GM19455 (cell line): ENCODE results near the gene ENTPD8.
A peak's percentile ranks its signal among the peaks of the same experiment; 100 is the strongest.
"Not testable (repeated sequence)": the region's sequence is repeated elsewhere in the genome, so short reads cannot be mapped to it uniquely, and the experiment has no call there.

Experiments
- ATAC-seq: cut with Tn5 transposase; IDR thresholded peaks from one replicate; pipeline ENCODE4 v1.9.1; 2021; ENCODE audit not compliant: unreplicated experiment

The ENTPD8 gene

DNA sequence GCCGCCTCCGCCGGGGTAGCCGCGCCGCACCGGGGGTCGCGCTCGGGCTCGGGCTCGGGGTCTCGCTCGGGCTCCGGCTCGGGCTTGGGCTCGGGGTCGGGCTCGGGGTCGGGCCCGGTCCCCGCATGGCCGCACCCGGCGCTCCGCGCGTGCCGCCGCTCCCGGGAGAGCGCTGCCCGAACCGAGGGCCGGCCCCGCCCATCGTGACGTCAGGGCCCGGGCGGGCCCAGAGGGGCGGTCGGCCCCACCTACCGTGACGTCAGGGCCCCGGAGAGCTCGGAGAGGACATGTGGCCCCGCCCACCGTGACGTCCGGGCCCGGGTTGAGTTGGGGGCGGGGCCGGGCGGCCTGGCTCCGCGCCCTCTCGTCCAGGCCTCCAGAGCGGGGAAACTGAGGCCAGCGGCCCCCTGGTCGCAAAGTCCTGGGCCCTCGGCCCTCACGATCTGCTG, 18.0 kb upstream of the ENTPD8 start, which contains the start of gene NSMF:
TSS of gene NSMF (minus strand) at position 183 of the 449 bp plus-strand sequence. CDS start 232 bp downstream, outside the sequence.
- peak; percentile 63 for ATAC-seq

DNA sequence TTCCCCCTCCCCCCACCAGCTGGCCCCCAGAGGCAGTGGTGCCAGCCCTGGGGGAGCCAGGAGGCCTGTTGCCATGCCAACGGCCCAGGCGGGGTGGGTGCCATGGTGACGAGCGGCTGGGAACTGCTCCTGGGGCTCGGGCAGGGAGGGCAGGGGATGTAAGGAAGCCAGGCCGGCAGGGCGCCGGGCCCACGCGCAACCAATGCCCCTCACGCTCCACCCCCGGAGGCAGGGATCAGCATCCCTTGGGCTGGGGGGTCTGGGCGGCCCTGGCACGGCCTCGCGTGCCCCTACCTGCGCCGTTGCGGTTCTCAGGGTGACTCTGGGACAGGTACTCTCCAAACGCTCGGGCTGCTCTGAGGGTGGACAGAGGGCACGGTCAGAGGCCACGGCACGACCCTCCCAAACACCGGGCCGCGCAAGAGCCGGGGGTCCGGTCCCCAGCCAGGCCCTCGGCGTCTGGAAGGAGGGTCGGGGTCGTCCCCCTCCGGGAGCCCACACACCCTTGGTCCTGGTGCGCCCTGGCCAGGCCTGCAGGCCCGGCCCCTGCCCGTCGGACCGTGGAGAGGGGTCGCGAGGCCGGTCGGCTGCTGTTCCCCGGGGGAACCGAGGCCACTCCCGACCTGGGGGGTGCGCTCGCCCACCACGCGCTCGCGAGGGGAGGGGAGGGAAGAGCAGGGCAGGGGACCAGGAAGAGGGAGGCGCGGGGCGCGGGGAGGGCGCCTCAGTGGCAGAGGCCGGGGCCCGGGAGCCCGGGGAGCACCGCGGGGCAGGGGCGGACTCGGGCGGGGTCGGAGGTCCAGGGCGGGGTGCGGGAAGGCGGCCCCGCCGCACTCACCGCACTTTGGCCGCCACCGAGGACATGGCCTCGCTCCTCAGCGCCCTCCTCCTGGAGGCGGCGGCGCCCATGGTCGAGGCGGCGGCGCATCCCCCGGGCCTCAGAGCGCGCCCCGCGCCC, 17.3 kb upstream of the ENTPD8 start:
- ATAC-seq = peak; percentile 22

DNA sequence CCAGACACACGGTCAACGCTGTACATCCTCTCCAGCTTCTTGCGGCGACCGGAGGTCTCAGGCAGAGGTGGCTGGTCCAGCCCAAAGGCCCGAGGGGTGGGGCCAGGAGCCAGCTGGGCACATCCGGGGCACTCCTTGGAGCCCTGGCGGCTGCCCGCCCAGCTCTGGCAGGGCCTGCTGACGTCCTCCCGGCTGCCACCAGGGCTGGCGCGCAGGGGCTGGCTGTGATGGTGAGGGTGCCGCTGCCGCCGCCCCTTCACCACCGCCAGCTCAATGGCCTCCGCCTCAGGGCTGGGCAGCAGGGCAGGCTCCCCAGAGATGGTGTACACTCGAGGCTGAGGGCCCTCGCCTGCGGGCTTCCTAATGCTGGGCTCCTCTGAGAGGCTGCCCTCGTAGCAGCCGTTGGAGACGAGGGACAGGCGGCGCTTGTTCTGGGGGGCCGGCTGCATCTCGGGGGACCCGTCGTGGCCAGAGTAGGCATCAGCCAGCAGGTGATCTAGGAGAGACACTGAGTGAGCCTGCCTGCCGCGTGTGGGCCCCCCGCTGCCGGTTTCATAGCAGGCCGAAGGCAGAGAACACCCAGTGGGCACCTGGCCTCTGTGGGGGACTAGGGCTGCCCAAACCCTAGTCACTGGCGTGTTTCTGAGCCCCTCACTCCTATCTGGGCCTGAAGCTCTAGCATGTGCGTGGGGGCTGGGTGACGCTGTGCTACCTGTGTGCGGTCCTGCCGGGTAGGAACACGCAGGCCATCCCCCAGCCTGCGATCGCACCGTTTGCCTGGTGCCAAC, 16.4 kb upstream of the ENTPD8 start:
- no peak for ATAC-seq

DNA sequence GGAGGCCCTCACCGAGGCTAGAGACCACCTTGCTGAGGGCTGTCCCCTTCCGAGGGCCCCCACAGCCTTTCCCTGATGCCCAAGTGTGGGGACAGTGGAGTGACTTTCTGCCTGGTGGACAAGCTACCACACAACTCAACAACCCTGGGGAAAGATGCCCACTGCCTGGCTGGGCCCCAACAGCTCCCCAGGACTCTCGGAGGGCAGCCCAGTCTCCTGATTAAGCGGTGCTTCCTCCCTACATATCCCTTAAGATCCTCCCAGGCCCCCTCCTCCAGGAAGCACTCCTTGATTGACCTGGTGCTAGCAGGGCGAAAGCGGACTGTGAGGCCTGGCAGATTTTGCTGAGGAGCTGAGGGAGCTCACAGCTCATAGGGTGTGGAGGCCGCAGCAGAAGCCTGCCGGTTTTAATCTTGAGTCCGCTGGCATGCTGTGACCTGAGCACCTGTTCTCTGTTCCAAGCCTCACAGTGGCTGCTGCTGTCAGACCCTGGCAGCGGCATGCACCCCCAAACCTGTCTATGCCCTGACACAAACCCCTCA, 15.8 kb upstream of the ENTPD8 start:
- ATAC-seq = no peak

DNA sequence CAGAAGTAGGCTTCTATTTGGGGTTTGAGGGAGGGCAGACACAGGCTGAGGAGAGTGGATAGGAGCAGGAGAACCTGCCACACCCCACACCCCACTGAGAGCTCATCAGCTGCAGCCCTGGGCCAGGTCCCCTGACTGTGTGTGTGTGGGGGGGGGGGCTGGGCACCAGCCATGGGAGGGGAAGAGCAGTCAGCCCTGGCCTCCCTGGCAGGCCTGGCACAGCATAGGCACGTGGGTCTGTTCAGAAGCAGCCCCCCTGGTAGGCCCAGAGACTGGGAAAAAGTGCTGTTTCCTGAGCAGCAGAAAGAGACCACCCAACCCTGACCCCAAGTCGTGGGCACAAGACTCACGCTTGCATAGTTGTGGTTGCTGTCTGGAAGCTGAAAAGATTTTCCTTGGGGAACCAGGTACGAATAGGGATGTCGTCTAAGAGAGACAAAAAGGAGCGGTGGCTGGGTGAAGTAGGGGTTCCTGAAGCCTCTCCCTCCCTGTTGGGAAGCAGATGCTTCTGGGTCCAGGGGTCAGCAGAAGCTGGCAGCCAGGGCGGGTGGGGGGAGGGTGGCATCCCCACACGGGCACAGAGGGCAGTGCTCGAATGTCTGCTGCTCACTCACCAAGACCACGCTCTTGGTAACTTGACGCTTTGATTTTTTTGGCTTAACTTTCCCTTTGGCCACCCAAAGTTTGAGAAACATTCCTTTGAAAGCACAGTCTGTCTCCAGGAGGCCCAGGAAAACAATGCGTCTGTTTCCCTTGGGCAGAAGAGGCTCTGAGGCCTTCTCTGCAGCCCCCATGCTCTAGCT, 15.1 kb upstream of the ENTPD8 start:
- no peak for ATAC-seq

DNA sequence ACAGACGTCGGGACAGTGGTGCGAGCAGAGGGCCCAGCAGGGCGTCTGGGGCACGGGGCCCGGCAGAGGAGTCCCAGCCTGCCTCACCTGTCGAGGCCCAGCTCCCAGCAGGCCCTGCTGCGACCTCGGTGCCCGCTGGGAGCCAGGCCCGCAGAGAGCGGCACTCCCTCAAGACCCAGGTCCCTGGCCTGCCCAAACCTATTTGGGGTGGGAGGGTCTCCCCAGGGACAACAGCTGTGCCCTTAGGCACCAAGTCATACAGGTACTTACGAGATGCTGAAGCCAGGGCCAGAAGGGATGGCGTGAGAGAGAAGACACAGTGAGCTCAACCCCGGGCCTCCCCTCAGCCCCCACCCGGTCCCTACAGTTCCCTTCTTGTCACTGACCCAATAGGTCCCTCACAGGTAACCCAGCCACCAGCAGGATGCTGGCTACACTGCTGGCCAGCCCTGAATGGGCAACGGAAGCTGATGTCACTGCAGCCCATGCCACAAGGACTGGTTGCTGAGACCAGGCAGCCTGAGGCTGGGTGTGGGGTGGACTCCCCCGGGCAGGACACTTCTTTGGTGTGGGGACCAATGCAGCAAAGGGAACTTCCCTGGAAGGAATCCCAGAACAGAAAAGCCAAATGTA, 14.3 kb upstream of the ENTPD8 start:
- no peak for ATAC-seq

DNA sequence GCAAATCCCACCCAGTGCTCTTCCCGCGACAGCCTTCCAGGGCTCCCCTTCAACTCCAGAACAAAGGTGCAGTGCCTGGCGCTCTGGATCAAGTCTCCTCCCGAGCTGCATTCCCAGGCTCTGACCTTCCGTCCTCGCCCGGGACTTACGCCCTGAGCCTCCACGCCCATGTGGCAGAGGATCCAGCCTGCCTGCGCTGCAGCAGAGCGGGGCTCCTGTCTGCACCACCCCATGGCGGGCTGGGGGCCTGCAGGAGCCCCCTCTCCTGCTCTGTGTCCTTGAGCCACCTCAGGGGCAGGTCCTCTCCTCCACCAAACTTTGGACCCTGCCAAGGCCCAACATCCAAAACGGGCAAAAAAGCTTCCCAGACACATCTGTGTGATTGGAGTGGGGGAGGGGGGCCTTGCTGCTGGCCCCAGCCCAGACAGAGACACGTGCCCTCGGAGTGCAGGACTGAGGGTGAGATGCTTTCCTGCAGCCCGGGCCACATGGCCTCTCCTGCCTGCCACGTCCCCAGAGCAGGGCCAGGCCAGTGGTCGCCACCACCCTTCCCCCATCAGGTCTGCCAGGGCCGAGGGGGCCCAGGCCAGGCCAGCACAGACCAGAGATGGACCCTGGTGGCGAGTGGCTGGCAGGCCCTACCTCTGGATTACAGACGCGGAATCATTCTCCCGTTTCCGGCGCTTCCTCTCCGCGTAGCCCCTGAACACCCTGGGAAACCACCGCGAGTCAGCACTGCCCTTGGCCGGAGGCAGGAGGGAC, 13.6 kb upstream of the ENTPD8 start:
- ATAC-seq = no peak

DNA sequence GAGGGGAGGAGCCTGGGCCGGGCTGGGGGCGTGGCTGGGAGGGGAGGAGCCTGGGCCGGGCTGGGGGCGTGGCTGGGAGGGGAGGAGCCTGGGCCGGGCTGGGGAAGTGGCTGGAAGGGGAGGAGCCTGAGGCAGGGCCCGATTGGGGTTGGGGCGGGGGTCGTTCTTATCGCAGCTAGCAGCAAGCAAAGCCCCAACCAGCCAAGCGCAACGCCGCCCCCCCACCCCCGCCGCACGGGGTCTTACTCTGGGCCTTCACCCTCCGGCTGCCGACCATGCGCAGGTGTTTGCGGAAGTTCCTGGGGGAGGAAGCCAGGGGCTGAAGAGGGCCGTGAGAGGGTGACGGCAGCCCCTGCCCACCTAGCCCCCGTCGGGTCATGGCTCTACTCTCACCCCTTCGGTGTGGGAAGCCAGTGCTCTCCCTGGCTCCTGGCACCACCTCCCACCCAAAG, 13.0 kb upstream of the ENTPD8 start:
- no peak for ATAC-seq

DNA sequence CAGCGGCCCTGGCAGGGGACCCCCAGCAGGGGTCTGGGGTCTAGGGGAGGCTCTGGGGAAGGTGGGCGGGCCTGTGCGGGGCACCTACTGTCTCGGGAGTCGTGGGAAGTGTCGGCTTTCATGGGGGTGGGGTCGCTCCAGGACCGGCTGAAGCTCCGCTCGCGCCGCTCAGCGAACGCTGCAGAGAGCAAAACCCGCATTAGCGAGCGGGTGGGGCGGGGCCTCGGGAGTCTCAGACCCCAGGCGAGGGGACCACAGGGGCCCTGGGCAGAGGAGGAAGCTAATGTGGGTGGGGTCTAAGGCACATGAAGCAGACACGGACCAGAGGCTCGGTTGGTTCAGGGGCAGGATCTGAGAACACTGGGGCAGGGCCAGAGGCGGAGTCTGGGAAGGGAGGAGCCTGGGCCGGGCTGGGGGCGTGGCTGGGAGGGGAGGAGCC, 12.5 kb upstream of the ENTPD8 start:
- ATAC-seq = no peak

DNA sequence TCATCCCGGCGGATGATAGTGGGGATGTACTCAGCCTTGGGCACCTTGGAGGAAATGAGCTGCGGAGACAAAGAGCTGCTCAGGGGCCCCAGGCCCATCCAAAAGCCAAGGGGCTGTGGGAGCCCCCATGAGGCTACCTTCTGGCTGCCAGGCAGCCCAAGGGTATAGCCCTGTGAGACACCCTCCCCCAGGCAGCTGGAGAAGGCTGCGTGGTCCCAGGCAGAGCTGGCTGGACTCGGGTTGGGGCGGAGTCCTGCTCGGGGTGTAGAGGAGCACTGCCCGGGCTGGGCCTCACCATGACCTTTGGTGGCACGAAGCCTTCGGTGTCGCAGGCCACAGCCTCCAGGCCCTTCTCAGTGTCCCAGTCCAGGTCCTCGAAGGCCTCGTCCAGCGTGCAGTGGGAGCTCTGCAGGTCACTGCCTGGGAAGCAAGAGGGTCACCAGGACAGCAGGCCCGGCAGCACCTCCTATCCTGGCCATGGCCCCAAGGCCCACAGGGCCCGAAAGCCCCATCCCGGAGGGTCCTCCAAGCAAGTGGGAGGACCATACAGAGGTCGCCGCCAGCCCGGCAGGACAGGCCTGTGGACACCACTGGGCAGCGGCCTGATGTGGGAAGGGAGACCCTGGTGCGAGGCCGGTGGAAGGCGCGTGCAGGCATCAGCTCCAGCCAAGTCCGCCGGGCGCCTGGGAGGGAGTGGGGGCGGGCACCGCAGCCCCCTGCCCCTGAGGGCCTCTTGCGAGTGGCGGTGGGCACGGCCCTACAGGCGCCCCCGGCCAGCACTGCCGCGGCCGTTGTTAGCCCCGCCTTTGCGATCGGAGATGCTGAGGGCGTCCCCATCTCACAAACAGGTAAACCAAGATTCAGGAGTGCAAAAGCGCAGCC, 11.8 kb upstream of the ENTPD8 start:
- no peak for ATAC-seq

DNA sequence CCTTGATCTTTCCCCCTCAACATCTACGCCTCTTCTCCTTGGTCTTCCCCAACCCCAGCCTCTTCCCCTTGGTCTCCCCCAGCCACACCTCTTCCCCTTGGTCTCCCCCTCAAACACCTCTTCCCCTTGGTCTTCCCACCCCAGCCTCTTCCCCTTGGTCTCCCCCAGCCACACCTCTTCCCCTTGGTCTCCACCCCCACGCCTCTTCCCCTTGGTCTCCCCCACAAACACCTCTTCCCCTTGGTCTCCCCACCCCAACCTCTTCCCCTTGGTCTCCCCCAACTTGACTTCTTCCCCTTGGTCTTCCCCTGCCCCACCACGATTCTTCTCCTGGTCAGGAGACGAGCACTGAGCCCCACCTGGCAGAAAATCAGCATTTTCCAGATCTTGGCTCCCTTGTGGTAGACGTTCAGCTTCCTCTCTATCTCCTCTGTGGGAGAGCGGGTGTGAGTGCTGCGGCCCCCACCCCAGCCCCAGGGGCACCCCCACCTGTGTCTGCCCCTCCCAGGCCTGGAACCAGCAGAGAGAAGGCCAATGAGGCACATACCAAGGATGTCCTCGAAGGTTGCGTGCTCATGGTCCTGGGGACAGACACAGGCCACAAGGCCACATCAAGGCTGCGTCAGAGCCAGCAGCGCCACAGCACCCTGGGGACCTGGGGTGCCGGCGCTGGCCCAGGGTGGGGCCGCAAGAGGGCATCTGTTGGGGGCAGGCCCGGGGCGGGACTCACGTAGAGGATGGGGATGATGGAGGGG, 11.0 kb upstream of the ENTPD8 start:
- ATAC-seq = no peak

DNA sequence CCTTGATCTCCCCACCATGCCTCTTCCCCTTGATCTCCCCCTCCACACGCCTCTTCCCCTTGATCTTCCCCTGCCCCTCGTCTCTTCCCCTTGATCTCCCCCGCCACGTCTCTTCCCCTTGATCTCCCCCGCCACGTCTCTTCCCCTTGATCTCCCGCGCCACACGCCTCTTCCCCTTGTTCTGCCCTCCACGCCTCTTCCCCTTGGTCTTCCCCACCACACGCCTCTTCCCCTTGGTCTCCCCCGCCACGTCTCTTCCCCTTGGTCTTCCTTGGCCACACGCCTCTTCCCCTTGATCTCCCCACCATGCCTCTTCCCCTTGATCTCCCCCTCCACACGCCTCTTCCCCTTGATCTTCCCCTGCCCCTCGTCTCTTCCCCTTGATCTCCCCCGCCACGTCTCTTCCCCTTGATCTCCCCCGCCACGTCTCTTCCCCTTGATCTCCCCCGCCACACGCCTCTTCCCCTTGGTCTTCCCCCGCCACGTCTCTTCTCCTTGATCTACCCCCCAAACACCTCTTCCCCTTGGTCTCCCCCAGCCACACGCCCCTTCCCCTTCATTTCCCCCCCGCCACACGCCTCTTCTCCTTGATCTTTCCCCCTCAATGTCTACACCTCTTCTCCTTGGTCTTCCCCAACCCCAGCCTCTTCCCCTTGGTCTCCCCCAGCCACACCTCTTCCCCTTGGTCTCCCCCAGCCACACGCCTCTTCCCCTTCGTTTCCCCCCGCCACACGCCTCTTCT, 10.3 kb upstream of the ENTPD8 start:
- ATAC-seq = not testable (repeated sequence)

DNA sequence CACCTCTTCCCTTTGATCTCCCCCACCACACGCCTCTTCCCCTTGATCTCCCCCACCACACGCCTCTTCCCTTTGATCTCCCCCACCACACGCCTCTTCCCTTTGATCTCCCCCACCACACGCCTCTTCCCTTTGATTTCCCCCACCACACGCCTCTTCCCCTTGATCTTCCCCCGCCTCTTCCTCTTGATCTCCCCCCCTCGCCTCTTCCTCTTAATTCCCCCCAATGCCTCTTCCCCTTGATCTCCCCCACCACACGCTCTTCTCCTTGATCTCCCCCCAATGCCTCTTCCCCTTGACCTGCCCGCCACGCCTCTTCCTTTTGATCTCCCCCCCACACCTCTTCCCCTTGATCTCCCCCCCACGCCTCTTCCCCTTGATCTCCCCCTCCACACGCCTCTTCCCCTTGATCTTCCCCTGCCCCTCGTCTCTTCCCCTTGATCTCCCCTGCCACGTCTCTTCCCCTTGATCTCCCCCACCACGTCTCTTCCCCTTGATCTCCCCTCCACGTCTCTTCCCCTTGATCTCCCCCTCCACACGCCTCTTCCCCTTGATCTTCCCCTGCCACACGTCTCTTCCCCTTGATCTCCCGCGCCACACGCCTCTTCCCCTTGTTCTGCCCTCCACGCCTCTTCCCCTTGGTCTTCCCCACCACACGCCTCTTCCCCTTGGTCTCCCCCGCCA, 9.5 kb upstream of the ENTPD8 start:
- not testable (repeated sequence) for ATAC-seq

DNA sequence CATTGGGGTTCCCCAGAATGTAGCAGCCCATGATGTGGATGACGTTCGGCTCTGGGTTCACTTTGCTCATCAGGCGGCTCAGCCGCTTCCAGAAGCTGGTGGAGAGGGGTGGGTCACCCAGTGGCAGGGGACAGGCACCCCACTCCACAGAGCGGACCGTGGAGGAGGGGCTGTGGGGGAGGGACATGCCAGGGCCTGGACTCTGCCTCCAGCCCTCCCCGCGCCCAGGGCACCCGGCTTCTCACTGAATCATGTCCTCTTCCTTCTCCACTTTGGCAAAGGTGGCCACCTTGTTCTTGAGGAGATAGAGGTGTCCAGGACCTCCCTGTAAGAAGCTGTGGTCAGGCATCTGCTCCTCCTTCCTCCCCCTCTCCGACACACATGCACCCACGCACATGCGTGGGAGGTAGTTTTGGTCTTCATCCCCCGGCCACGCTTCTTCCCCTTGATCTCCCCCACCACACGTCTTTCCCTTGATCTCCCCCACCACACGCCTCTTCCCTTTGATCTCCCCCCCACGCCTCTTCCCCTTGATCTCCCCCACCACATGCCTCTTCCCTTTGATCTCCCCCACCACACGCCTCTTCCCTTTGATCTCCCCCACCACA, 8.9 kb upstream of the ENTPD8 start:
- no peak for ATAC-seq

DNA sequence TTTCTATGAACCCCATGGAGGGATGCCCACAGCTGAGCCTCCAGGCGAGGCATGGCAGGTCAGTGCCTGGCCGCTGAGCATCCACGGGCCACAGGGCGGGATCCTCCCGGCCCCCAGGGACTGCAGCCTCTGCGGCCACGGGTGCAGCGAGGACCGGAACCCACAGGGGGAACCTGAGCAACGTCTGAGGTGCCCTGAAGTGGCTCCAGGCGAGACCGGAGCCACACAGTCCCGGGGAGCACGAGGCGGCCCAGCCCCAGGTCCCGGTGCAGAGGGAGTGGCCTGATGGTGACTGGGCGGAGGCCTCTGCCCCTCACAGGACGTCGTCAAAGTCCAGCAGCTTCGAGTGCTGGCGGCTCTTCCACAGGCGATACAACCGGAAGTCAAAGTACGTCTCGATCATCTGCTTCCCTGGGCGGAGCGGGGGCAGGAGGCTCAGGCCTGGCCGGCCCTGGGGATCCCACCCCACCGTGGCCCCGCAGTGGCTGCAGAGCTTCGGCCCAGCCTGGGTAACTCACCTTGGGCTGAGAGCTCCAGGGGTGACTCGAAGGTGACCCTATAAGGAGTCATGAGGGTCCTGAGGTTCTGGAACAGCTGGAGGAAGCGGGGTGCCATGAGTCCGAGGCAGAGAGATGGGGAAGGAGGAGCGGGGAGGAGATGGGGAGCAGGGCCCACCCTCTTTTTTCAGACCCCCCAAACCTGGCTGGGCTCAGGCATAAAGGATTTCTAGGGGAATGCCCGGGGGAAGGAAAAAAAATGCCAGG, 8.1 kb upstream of the ENTPD8 start:
- ATAC-seq = no peak
